ENCODE results near the gene PLCB1. TPM values are rescaled to one million over a fixed set of nuclear protein-coding genes. Genes with fewer than 3 reads are reported as not detected.

The PLCB1 gene
- total and polyA plus RNA-seq, 4 donors = 1.6 to 43.8 (median 6.1) TPM

- no peak for ATAC-seq (ENCODE audit: insufficient read depth, low FRiP score)
- Histone ChIP-seq H3K27me3 (ENCODE audit: control insufficient read depth in 3 of 3, insufficient read depth in 3 of 3, low read length in 2 of 3) (no peaks in the 10 kb centered on the region), H3K4me1 (ENCODE audit: control insufficient read depth in 5 of 5, insufficient read depth in 5 of 5, low read length in 5 of 5) (peaks cover 0 to 21% (median 5%) of the 10 kb centered on the region in 5 donors), H3K36me3 (ENCODE audit: control insufficient read depth in 4 of 4, insufficient read depth in 4 of 4, low read length in 4 of 4) (no peaks in the 10 kb centered on the region), H3K9ac (ENCODE audit: insufficient read depth in 1 of 2, low read length in 2 of 2) (no peak overlapping the region), H3K4me3 (no peak overlapping the region), H3K9me3 (ENCODE audit: control insufficient read depth in 4 of 4, insufficient read depth in 3 of 4, low read length in 3 of 4) (no peaks in the 10 kb centered on the region), H3K27ac (ENCODE audit: low read depth in 1 of 2, low read length in 1 of 2) (no peak overlapping the region)
- 57 to 77% methylated on average over 2 of the region's 2 CpGs for WGBS, 2 donors
- DNase-seq = peak in 2 of 3 donors; percentile 46
- TF ChIP-seq CTCF (IDR thresholded peaks at IDR 0.05; ENCODE audit: control extremely low read depth, extremely low read depth) = no peak
Observed at GRCh38 chr20:8388141-8388540, 256.1 kb downstream of the PLCB1 start.

GRCh38 chr20:8388707-8389106 lies 256.6 kb downstream of the PLCB1 start:
- H3K9ac ChIP-seq (ENCODE audit: insufficient read depth in 1 of 2, low read length in 2 of 2) = no peak overlapping the region
- TF ChIP-seq CTCF (IDR thresholded peaks at IDR 0.05; ENCODE audit: control extremely low read depth, extremely low read depth) = no peak
- no peak overlapping the region for H3K27ac ChIP-seq (ENCODE audit: low read depth in 1 of 2, low read length in 1 of 2)
- H3K36me3 ChIP-seq (ENCODE audit: control insufficient read depth in 4 of 4, insufficient read depth in 4 of 4, low read length in 4 of 4) = no peaks in the 10 kb centered on the region
- no peak overlapping the region for H3K4me3 ChIP-seq
- 93 to 97% methylated on average over 1 of the region's 1 CpG for WGBS, 2 donors
- DNase-seq (peak; percentile 15 to 18 (median 16)), ATAC-seq (ENCODE audit: insufficient read depth, low FRiP score) (no peak)
- H3K27me3 ChIP-seq (ENCODE audit: control insufficient read depth in 3 of 3, insufficient read depth in 3 of 3, low read length in 2 of 3) = no peaks in the 10 kb centered on the region
- H3K9me3 ChIP-seq (ENCODE audit: control insufficient read depth in 4 of 4, insufficient read depth in 3 of 4, low read length in 3 of 4) = no peaks in the 10 kb centered on the region
- peaks cover 0 to 21% (median 5%) of the 10 kb centered on the region in 5 donors for H3K4me1 ChIP-seq (ENCODE audit: control insufficient read depth in 5 of 5, insufficient read depth in 5 of 5, low read length in 5 of 5)

GRCh38 chr20:8389381-8390036 lies 257.4 kb downstream of the PLCB1 start:
- Histone ChIP-seq H3K4me3 (no peak overlapping the region), H3K27me3 (ENCODE audit: control insufficient read depth in 3 of 3, insufficient read depth in 3 of 3, low read length in 2 of 3) (no peaks in the 10 kb centered on the region), H3K4me1 (ENCODE audit: control insufficient read depth in 5 of 5, insufficient read depth in 5 of 5, low read length in 5 of 5) (peaks cover 0 to 21% (median 5%) of the 10 kb centered on the region in 5 donors), H3K9ac (ENCODE audit: insufficient read depth in 1 of 2, low read length in 2 of 2) (no peak overlapping the region), H3K36me3 (ENCODE audit: control insufficient read depth in 4 of 4, insufficient read depth in 4 of 4, low read length in 4 of 4) (no peaks in the 10 kb centered on the region), H3K27ac (ENCODE audit: low read depth in 1 of 2, low read length in 1 of 2) (no peak overlapping the region), H3K9me3 (ENCODE audit: control insufficient read depth in 4 of 4, insufficient read depth in 3 of 4, low read length in 3 of 4) (no peaks in the 10 kb centered on the region)
- peak; percentile 36 for TF ChIP-seq CTCF (IDR thresholded peaks at IDR 0.05; ENCODE audit: control extremely low read depth, extremely low read depth)
- 40% methylated on average over 7 of the region's 7 CpGs for WGBS, 2 donors
- peak in 2 of 3 donors; percentile 79 to 83 for DNase-seq
- no peak for ATAC-seq (ENCODE audit: insufficient read depth, low FRiP score)

- no peak overlapping the region for H3K9ac ChIP-seq (ENCODE audit: insufficient read depth in 1 of 2, low read length in 2 of 2)
- no peak overlapping the region for H3K27ac ChIP-seq (ENCODE audit: low read depth in 1 of 2, low read length in 1 of 2)
- DNase-seq (no peak), ATAC-seq (ENCODE audit: insufficient read depth, low FRiP score) (no peak)
- H3K4me3 ChIP-seq = no peak overlapping the region
- H3K4me1 ChIP-seq (ENCODE audit: control insufficient read depth in 5 of 5, insufficient read depth in 5 of 5, low read length in 5 of 5) = peaks cover 0 to 19% (median 5%) of the 10 kb centered on the region in 5 donors
- WGBS, 2 donors = 64% methylated on average over 5 of the region's 5 CpGs
- H3K9me3 ChIP-seq (ENCODE audit: control insufficient read depth in 4 of 4, insufficient read depth in 3 of 4, low read length in 3 of 4) = no peaks in the 10 kb centered on the region
- TF ChIP-seq CTCF (IDR thresholded peaks at IDR 0.05; ENCODE audit: control extremely low read depth, extremely low read depth) = no peak
- H3K36me3 ChIP-seq (ENCODE audit: control insufficient read depth in 4 of 4, insufficient read depth in 4 of 4, low read length in 4 of 4) = no peaks in the 10 kb centered on the region
- H3K27me3 ChIP-seq (ENCODE audit: control insufficient read depth in 3 of 3, insufficient read depth in 3 of 3, low read length in 2 of 3) = no peaks in the 10 kb centered on the region
Observed at GRCh38 chr20:8390037-8390433, 258.0 kb downstream of the PLCB1 start.
